Immature natural killer cell (primary cell): ENCODE data around the gene TECPR2. TPM values are rescaled to one million over a fixed set of nuclear protein-coding genes. Genes with fewer than 3 reads are reported as not detected.

Experiments
- DNase-seq, 3 donors: peaks; one replicate each; pipeline ENCODE4 v3.0.0; 2022; ENCODE audit warnings: mixed read lengths in 1 of 3
- H3K27ac Mint-ChIP-seq, 6 donors: one replicate each; pipeline ENCODE4 v1.8.0; 2020; ENCODE audit warnings: mixed read lengths in 6 of 6, mild to moderate bottlenecking in 5 of 6, inconsistent platforms in 4 of 6, moderate library complexity in 3 of 6
- H3K27me3 Mint-ChIP-seq, 3 donors: one replicate each; pipeline ENCODE4 v1.8.0; 2020 to 2021; ENCODE audit warnings: low read depth in 3 of 3, mild to moderate bottlenecking in 3 of 3, mixed read lengths in 3 of 3, moderate library complexity in 3 of 3, inconsistent platforms in 1 of 3
- H3K36me3 Mint-ChIP-seq, 3 donors: one replicate each; pipeline ENCODE4 v1.8.0; 2020; ENCODE audit warnings: mixed read lengths in 3 of 3, inconsistent platforms in 2 of 3, mild to moderate bottlenecking in 2 of 3
- H3K4me1 Mint-ChIP-seq, 2 donors: one replicate each; pipeline ENCODE4 v1.8.0; 2020; ENCODE audit warnings: inconsistent platforms in 2 of 2, mild to moderate bottlenecking in 2 of 2, mixed read lengths in 2 of 2, moderate library complexity in 1 of 2
- H3K4me3 Mint-ChIP-seq, 5 donors: one replicate each; pipeline ENCODE4 v1.8.0; 2020; ENCODE audit warnings: mild to moderate bottlenecking in 5 of 5, mixed read lengths in 5 of 5, inconsistent platforms in 3 of 5, moderate library complexity in 3 of 5
- H3K9me3 Mint-ChIP-seq, 6 donors: one replicate each; pipeline ENCODE4 v1.8.0; 2020; ENCODE audit warnings: mild to moderate bottlenecking in 6 of 6, mixed read lengths in 6 of 6, inconsistent platforms in 4 of 6, moderate library complexity in 3 of 6
- polyA plus RNA-seq, 3 donors: library from polyadenylated mRNA; unstranded; fragments of 300-500 nt; fragmentation: Illumina TruSeq; gene quantifications; one replicate each; pipeline ENCODE4 v1.2.3, GENCODE V29; 2021

Gene TECPR2
- polyA plus RNA-seq, 3 donors from 2014 or later = 2.2 to 5.5 TPM; not detected in 1

DNA sequence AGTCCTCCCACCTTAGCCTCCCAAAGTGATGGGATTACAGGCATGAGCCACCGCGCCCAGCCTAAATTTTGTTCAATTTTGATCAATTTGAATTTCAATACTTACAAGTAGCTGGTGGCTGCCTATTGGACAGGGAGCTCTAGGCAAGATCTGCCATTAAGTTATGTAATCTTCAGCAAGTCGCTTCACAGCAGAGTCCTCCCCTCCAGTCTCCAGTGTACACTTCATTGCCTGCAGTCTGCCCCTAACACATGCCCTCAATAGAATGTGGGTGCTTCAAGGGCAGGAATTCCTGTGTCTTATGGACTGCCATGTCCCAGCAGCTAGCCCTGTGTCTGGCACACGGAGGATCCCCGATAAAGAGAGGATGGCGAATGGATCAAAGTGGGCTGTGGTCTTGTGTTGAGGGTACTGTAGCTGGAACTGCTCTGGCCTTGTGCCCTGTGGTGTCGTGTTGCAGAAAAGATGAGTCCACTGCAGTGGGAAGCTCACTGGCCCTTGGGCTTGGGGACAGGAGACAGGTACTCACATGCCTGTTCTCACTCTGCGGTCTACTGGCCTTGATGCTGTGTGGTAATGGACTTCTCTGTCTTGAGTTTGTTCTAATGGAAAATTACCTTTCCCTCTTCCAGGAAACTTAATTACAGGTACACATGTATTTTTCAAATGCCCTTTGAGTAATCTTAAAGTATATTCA lies 67.6 kb downstream of the TECPR2 start:
- no peak for DNase-seq
- Mint-ChIP-seq H3K36me3 (peaks cover 6 to 24% (median 17%) of the 10 kb centered on the region in 3 donors), H3K27ac (no peak overlapping the region), H3K9me3 (no peaks in the 10 kb centered on the region), H3K27me3 (no peaks in the 10 kb centered on the region), H3K4me3 (no peak overlapping the region), H3K4me1 (no peaks in the 10 kb centered on the region)

DNA sequence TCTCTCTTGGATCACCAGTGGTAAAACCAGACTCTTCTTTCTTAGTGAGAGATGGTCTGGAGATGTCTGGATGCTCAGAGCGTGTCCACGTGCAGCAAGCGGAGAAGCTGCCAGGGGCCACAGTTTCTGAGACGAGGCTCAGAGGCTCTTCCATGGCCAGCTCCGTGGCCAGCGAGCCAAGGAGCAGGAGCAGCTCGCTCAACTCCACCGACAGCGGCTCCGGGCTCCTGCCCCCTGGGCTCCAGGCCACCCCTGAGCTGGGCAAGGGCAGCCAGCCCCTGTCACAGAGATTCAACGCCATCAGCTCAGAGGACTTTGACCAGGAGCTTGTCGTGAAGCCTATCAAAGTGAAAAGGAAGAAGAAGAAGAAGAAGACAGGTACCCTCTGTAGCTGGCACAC lies 69.0 kb downstream of the TECPR2 start:
- no peak overlapping the region for H3K27ac Mint-ChIP-seq
- DNase-seq = no peak
- no peaks in the 10 kb centered on the region for H3K27me3 Mint-ChIP-seq
- no peaks in the 10 kb centered on the region for H3K9me3 Mint-ChIP-seq
- no peak overlapping the region for H3K4me3 Mint-ChIP-seq
- no peaks in the 10 kb centered on the region for H3K4me1 Mint-ChIP-seq
- H3K36me3 Mint-ChIP-seq = peaks cover 10 to 27% (median 18%) of the 10 kb centered on the region in 3 donors

DNA sequence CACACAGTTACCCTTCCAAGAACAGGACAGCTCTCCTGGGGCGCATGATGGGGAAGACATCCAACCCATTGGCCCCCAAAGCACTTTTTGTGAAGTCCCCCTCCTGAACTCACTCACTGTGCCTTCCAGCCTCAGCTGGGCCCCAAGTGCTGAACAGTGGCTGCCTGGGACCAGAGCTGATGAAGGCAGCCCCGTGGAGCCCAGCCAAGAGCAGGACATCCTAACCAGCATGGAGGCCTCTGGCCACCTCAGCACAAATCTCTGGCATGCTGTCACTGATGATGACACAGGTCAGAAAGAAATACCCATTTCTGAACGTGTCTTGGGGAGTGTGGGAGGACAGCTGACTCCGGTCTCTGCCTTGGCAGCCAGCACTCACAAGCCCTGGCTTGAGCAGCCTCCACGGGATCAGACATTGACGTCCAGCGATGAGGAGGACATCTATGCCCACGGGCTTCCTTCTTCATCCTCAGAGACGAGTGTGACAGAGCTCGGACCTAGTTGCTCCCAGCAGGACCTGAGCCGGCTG lies 72.0 kb downstream of the TECPR2 start:
- peaks cover 0 to 4% of the 10 kb centered on the region in 2 donors for H3K4me1 Mint-ChIP-seq
- no peaks in the 10 kb centered on the region for H3K9me3 Mint-ChIP-seq

DNA sequence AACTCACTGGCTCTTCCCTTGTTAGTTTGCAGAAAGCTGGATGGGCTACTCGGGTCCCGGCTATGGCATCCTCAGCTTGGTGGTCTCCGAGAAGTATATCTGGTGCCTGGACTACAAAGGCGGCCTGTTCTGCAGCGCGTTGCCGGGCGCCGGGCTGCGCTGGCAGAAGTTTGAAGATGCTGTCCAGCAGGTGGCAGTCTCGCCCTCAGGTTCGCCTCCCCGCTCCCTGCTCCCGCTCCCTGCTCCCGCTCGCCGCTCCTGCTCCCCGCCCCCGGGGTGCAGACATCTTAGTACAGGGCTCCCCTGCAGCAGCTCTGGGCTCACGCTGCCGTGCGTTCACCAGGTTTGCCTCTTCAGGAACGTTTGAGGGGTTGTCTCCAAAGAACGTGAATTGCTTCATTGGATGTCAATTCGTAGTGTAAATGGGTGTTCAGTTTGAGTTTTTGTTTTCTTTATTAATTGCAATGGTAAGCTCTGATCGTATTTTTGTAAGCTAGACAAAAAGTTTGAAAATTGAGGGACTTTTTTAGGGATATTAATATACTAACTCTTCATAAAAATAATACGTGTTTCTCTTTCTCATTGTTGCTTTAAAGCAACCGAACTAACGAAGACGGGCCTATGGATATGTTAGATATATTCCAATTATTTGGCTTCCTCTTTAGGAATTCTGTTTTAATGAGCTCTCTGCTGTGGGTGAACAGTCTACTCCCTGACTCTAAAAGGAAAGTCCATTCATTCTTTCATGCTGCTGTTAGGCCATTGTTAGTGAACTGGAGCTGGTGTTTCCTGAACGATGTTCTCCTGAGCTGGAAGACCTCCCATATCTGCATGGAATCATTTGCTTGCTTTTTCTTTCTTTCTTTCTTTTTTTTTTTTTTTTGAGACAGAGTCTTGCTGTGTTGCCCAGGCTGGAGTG lies 75.5 kb downstream of the TECPR2 start:
- Mint-ChIP-seq H3K4me1 (peaks cover 0 to 4% of the 10 kb centered on the region in 2 donors), H3K27me3 (no peaks in the 10 kb centered on the region), H3K9me3 (no peaks in the 10 kb centered on the region), H3K36me3 (peaks cover 16 to 18% (median 16%) of the 10 kb centered on the region in 3 donors), H3K4me3 (peak overlapping the region in 1 of 5 donors; percentile 60), H3K27ac (no peak overlapping the region)
- DNase-seq = peak; percentile 49 to 62 (median 62)

More for the DNA sequence above, 72.0 kb downstream of the TECPR2 start:
- DNase-seq = no peak
- Mint-ChIP-seq H3K27ac (no peak overlapping the region), H3K27me3 (no peaks in the 10 kb centered on the region), H3K4me3 (no peak overlapping the region), H3K36me3 (peaks cover 7 to 14% (median 9%) of the 10 kb centered on the region in 3 donors)

- no peaks in the 10 kb centered on the region for H3K9me3 Mint-ChIP-seq
Measured at GRCh38 chr14:102439556-102439955, 76.8 kb downstream of the TECPR2 start.

DNA sequence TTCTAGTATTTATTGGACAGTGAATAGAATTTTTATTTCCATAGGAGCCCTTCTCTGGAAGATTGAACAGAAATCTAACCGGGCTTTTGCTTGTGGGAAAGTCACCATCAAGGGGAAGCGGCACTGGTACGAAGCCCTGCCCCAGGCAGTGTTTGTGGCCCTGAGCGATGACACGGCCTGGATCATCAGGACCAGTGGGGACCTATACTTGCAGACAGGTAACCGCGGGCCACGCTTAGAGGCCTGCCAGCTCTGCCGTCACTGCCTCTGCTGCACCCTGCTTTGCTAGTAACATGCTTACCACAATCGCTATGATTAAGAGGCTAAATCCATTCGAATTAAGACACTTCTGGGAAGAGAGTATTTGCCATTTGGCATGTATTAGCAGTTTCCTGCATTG lies 77.7 kb downstream of the TECPR2 start:
- H3K36me3 Mint-ChIP-seq = peaks cover 13 to 18% (median 16%) of the 10 kb centered on the region in 3 donors
- no peak overlapping the region for H3K4me3 Mint-ChIP-seq
- H3K9me3 Mint-ChIP-seq = no peaks in the 10 kb centered on the region
- no peaks in the 10 kb centered on the region for H3K27me3 Mint-ChIP-seq
- H3K27ac Mint-ChIP-seq = no peak overlapping the region
- no peak for DNase-seq
- peaks cover 0 to 4% of the 10 kb centered on the region in 2 donors for H3K4me1 Mint-ChIP-seq

More at GRCh38 chr14:102439556-102439955, 76.8 kb downstream of the TECPR2 start:
- DNase-seq = no peak
- Mint-ChIP-seq H3K4me1 (peaks cover 0 to 4% of the 10 kb centered on the region in 2 donors), H3K27me3 (no peaks in the 10 kb centered on the region), H3K4me3 (no peak overlapping the region), H3K36me3 (peaks cover 13 to 17% (median 16%) of the 10 kb centered on the region in 3 donors), H3K27ac (no peak overlapping the region)

DNA sequence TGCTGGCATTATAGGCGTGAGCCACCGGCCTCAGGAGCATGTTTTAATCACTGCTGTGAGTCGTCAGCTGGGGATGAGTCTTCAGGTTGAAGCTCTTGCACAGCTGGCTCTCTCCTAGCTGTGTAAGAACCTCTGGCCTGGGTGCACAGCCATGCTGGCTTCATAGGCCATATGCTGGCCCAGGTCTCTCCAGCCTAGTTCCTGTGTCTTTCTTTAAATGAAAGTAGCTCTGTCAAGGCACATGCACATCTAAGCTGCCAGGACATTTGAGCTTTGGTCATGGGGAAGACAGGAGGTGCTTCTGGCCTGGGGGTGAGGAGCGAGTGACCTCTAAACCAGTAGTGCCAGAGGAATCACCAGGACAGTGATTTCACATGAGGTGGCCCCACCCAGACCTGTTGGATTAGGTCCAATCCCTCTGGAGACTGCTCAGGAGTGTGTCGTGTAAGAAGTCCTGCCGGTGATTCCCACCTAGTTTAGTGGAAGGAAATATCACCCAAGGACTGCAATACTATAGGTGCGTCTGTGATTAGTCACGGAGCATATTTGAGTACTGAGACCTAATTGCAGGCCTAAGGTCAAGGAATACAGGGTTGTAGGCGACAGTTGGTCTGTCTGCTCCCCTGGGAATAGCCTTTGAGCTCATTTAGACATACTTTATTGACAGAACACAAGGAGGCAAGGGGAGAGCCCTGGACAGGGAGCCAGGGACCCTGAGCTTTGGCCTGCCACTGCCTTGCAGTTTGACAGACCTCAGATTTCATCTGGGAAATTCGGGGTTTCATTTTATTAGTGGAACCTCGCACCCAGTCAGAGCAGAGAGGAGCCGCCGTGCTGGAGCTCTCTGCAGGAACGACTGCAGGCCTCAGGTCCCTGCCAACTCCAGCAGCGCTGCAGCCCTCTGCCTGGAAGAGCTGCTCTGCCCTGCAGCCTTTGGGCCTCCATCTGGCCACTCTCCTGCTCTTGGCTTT lies 79.8 kb downstream of the TECPR2 start:
- peaks cover 9 to 27% (median 14%) of the 10 kb centered on the region in 3 donors for H3K36me3 Mint-ChIP-seq

GRCh38 chr14:102445066-102445465 lies 82.3 kb downstream of the TECPR2 start:
- no peaks in the 10 kb centered on the region for H3K9me3 Mint-ChIP-seq
- peaks cover 17 to 34% (median 18%) of the 10 kb centered on the region in 3 donors for H3K36me3 Mint-ChIP-seq
- no peak overlapping the region for H3K27ac Mint-ChIP-seq
- no peaks in the 10 kb centered on the region for H3K27me3 Mint-ChIP-seq
- no peak overlapping the region for H3K4me3 Mint-ChIP-seq
- no peak for DNase-seq
- no peaks in the 10 kb centered on the region for H3K4me1 Mint-ChIP-seq

More for the DNA sequence above, 79.8 kb downstream of the TECPR2 start:
- Mint-ChIP-seq H3K9me3 (no peaks in the 10 kb centered on the region), H3K4me1 (peaks cover 0 to 4% of the 10 kb centered on the region in 2 donors), H3K4me3 (no peak overlapping the region), H3K27ac (no peak overlapping the region), H3K27me3 (no peaks in the 10 kb centered on the region)
- no peak for DNase-seq

- H3K9me3 Mint-ChIP-seq = no peaks in the 10 kb centered on the region
- peaks cover 15 to 37% (median 15%) of the 10 kb centered on the region in 3 donors for H3K36me3 Mint-ChIP-seq
Measured at GRCh38 chr14:102445641-102446040, 82.9 kb downstream of the TECPR2 start.

DNA sequence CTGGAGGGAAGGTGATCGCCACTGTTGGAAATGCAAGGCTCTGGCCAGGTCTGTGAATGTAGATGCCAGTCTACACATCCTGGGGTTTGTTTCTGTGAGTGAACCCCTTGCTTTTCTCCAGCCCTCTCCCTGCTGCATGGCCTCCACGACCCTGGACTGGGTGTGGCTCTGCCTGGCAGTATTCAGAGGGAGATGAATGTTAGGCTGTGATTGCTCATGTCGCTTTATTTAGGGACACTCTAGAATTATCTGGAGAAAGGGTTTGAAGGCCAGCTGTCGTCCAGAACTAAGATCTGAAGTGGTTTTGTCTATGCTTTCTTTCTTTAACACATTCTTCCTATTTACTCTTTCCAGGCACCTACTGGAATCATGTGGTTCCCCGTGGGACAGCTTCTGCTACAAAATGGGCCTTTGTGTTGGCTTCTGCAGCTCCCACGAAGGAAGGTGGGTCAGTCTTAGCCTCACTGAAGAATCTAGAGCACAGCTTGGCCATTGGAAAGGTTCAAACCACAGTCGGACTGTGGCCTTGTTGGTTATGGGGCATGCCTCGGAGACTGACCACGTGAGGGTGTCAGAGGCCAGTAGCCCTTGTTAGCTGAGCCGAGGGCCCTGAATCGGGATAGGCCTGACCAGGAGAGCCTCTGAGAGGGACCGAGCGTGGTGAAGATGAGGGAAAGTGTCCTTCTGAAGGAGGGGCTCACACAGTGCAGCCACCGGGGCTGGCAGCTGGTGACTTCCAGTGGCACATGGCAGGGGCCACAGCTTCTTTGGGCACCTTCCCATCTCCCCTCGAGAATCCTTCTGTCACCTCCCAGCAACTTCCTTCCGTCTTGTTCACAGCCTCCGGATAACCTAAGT lies 87.7 kb downstream of the TECPR2 start:
- H3K4me3 Mint-ChIP-seq = no peak overlapping the region
- DNase-seq = no peak
- H3K27ac Mint-ChIP-seq = peak overlapping the region in 1 of 6 donors; percentile 14
- H3K36me3 Mint-ChIP-seq = peaks cover 9 to 42% (median 13%) of the 10 kb centered on the region in 3 donors
- no peaks in the 10 kb centered on the region for H3K27me3 Mint-ChIP-seq
- H3K9me3 Mint-ChIP-seq = no peaks in the 10 kb centered on the region
- H3K4me1 Mint-ChIP-seq = no peaks in the 10 kb centered on the region

More at GRCh38 chr14:102445641-102446040, 82.9 kb downstream of the TECPR2 start:
- Mint-ChIP-seq H3K27ac (no peak overlapping the region), H3K4me3 (no peak overlapping the region), H3K27me3 (no peaks in the 10 kb centered on the region), H3K4me1 (no peaks in the 10 kb centered on the region)
- no peak for DNase-seq

GRCh38 chr14:102451064-102451352 lies 88.3 kb downstream of the TECPR2 start:
- Mint-ChIP-seq H3K27me3 (no peaks in the 10 kb centered on the region), H3K9me3 (no peaks in the 10 kb centered on the region), H3K27ac (no peak overlapping the region), H3K4me3 (no peak overlapping the region), H3K4me1 (no peaks in the 10 kb centered on the region), H3K36me3 (peaks cover 9 to 37% (median 13%) of the 10 kb centered on the region in 3 donors)
- no peak for DNase-seq

GRCh38 chr14:102452302-102452701 lies 89.6 kb downstream of the TECPR2 start:
- Mint-ChIP-seq H3K27ac (no peak overlapping the region), H3K27me3 (no peaks in the 10 kb centered on the region), H3K4me1 (no peaks in the 10 kb centered on the region), H3K36me3 (peaks cover 9 to 30% (median 13%) of the 10 kb centered on the region in 3 donors), H3K4me3 (no peak overlapping the region), H3K9me3 (no peaks in the 10 kb centered on the region)
- no peak for DNase-seq
